Measurements from ENCODE around the gene DUSP3. TPM values are rescaled to one million over a fixed set of nuclear protein-coding genes. Genes with fewer than 3 reads are reported as not detected.
A peak's percentile ranks its signal among the peaks of the same experiment; 100 is the strongest.

Gene DUSP3
- 10 to 100 TPM; 25.2 to 52.0 (median 36.2) TPM for polyA plus RNA-seq

GRCh38 chr17:43778337-43779144 lies at the start of gene DUSP3:
Gene DUSP3 (minus strand): TSS chr17:43778977. CDS start chr17:43778924, 53 bp downstream.
- peak within 1 kb of the TSS; percentile 94 for H3K27ac ChIP-seq (ENCODE audit: low read depth, low read length)
- WGBS, 3 donors = 0 to 1% (median 1%) methylated on average over 91 to 100 of the region's 100 CpGs

- 94 to 96% (median 96%) methylated on average over 9 of the region's 9 CpGs for WGBS, 3 donors
- H3K27ac ChIP-seq (ENCODE audit: low read depth, low read length) = no peak overlapping the region
These were observed 48.8 kb upstream of the DUSP3 start for GRCh38 chr17:43827596-43827995.

- 93 to 94% (median 94%) methylated on average over 7 of the region's 7 CpGs for WGBS, 3 donors
- no peak overlapping the region for H3K27ac ChIP-seq (ENCODE audit: low read depth, low read length)
These were observed 47.4 kb upstream of the DUSP3 start for GRCh38 chr17:43826206-43826605.

DNA sequence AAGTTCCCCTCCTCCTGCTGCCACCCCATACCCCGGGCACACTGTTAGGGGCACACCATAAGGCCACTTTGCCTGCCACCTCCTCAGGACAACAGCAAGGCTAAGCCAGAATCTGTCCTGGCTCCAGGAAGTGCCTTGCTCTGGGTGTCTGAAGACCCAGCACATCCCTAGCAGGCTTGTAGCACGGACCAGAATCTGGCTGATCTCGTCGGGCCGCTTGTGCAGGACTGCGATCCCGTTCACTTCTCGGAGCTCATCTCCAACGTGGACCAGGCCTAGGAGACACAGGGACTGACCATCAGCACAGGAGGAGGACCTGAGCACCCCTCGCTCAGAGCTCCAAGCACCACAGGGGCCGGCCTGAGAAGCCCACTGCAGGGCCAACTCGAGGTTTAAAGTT lies 46.8 kb upstream of the DUSP3 start:
- WGBS, 3 donors = 95% methylated on average over 12 of the region's 12 CpGs

DNA sequence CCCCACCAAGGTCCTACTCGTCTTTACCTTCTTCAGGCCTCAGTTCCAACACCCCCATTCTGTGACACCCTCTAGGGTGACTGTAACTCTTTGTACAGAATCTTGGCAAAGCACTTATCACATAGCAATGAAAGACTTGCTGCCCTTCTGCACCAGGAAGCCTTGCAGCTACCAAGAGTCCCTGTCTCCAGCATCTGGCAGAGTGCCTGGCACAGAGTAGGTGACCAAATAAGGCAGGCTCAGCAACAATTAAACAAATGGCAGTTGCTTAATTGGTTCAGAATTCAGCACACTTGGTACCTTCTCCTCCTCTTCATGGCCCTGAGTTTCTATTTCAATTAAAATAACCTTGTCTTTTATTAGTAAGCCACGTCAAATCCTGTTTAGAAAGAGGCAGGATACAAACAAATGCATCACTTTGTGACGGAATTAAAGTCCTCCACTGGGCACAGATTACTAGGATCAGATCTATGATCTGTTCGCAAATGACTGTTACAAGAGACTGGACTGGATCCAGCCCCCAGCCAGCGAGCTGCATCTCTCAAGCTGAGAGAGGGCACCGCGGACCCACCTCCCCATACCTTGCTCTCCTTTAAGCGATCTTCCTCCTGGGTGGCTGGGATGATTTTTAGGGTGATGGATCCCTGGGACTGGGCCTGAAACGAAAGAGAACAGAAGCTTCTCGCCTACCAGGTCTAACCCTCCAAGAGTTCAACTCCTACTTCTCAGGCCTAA lies 44.7 kb upstream of the DUSP3 start:
- 84 to 86% (median 85%) methylated on average over 10 of the region's 10 CpGs for WGBS, 3 donors
- H3K27ac ChIP-seq (ENCODE audit: low read depth, low read length) = no peak overlapping the region

More for the DNA sequence above, 46.8 kb upstream of the DUSP3 start:
- H3K27ac ChIP-seq (ENCODE audit: low read depth, low read length) = no peak overlapping the region

GRCh38 chr17:43822570-43823190 lies 43.9 kb upstream of the DUSP3 start:
- WGBS, 3 donors = 85 to 91% (median 88%) methylated on average over 5 of the region's 5 CpGs
- no peak overlapping the region for H3K27ac ChIP-seq (ENCODE audit: low read depth, low read length)

- no peak overlapping the region for H3K27ac ChIP-seq (ENCODE audit: low read depth, low read length)
- 91 to 93% (median 91%) methylated on average over 14 of the region's 14 CpGs for WGBS, 3 donors
These were observed 42.0 kb upstream of the DUSP3 start for GRCh38 chr17:43820759-43821158.

DNA sequence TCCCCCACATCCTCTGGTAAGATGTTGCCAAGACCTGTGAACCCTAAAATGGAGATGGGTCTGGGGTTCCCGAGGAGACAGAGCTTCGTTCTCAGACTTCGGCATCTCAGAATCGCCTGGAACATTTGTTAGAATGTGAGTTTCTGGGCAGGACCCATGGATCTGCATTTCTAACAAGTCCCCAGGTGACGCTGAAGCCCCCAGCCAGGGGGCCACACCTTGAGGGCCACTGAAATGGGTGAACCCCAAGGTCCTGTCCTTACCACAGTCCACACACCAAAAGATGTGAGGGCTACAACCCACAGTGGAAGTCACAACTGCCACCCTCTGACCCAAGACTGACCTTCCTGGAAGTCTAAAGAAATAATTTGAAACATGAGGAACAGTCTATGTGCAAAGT lies 40.2 kb upstream of the DUSP3 start:
- 91 to 98% (median 94%) methylated on average over 5 of the region's 5 CpGs for WGBS, 3 donors
- H3K27ac ChIP-seq (ENCODE audit: low read depth, low read length) = no peak overlapping the region

GRCh38 chr17:43817826-43818225 lies 39.0 kb upstream of the DUSP3 start:
- H3K27ac ChIP-seq (ENCODE audit: low read depth, low read length) = no peak overlapping the region
- 90 to 93% (median 91%) methylated on average over 9 of the region's 9 CpGs for WGBS, 3 donors

GRCh38 chr17:43816336-43817320 lies 37.9 kb upstream of the DUSP3 start:
- no peak overlapping the region for H3K27ac ChIP-seq (ENCODE audit: low read depth, low read length)
- WGBS, 3 donors = 89 to 93% (median 91%) methylated on average over 24 of the region's 24 CpGs

DNA sequence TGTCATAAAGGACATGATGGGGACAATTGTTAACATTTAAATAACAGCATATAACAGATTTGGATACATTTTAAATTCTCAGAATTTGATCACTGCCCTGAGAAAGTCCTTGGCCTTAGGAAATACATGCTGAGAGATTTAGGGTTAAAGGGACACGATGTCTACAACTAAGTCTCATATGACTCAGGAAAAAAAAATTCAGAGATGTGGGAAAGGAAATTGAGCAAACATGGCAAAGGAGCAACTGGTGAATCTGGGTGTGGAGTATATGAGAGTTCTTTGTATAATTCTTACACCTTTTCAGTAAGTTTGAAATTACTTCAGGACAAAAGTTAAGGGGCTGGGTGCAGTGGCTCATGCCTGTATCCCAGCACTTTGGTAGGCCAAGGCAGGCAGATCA lies 35.9 kb upstream of the DUSP3 start:
- 8 to 60% (median 21%) methylated on average over 1 of the region's 1 CpG for WGBS, 3 donors
- H3K27ac ChIP-seq (ENCODE audit: low read depth, low read length) = no peak overlapping the region

DNA sequence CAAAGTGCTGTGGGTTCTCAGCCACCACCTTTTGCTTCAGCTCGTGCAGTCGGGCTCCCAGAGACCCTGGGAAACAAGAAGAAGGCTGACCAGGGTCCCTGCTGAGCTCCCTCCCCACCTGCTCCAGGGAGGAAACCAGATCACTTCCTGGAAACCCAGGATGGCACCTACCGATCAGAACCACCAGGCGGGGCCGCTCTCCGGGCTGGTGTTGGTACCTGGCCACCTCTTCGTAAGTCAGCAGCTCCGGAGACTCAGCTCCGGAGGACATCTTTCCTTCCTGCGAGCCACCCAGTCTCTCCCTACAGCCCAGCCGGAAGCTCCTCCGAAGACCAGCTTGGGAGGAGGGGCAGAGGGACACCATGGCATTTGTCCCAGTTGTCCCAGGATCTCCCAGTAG lies 35.2 kb upstream of the DUSP3 start:
- WGBS, 3 donors = 78 to 88% (median 85%) methylated on average over 12 of the region's 12 CpGs
- no peak overlapping the region for H3K27ac ChIP-seq (ENCODE audit: low read depth, low read length)

GRCh38 chr17:43813386-43813785 lies 34.6 kb upstream of the DUSP3 start:
- WGBS, 3 donors = 75 to 91% (median 90%) methylated on average over 3 of the region's 3 CpGs
- H3K27ac ChIP-seq (ENCODE audit: low read depth, low read length) = no peak overlapping the region

DNA sequence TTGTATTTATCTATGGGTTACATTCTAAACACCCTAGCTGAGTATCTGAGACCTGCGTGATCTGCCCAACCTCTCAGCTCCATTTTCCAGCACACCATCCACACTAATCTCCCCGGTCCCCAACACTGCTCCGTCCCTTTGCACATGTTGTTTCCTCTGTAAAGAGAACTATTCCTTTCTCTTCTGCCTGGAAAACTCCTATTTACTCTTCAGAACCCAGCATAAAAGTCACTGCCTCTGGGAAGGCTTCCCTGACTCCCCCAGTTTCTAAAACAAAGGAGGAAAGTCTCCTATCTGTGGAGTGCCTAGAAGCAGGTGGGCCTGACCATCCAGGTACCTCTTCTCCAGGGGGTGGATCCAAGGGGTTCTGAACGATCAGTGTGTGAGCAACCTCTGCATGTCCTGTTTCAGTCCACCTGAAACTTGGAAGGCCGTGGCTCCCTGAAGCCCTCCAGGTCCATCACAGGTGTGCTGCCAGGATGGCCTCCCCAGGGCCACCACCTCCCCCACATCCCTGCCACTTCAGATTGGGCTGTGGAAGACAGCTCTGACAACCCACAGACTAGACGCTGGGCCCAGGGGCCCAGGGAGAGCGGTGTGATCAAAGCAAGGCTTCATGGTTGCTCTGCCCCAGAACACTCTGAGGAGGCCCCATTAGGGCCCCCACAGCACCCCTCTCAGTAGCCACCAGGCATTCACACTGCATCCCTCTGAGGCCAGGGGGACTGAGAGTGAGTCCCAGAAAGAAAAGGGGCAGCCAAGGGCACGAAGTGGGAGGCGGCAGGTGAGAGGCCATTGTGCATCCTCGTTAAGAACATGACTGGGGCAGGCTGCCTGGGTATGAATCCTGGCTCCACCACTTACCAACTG lies 33.9 kb upstream of the DUSP3 start:
- WGBS, 3 donors = 90 to 94% (median 91%) methylated on average over 10 of the region's 10 CpGs
- no peak overlapping the region for H3K27ac ChIP-seq (ENCODE audit: low read depth, low read length)

GRCh38 chr17:43810823-43811222 lies 32.0 kb upstream of the DUSP3 start:
- 91 to 94% (median 92%) methylated on average over 5 of the region's 5 CpGs for WGBS, 3 donors
- H3K27ac ChIP-seq (ENCODE audit: low read depth, low read length) = no peak overlapping the region

DNA sequence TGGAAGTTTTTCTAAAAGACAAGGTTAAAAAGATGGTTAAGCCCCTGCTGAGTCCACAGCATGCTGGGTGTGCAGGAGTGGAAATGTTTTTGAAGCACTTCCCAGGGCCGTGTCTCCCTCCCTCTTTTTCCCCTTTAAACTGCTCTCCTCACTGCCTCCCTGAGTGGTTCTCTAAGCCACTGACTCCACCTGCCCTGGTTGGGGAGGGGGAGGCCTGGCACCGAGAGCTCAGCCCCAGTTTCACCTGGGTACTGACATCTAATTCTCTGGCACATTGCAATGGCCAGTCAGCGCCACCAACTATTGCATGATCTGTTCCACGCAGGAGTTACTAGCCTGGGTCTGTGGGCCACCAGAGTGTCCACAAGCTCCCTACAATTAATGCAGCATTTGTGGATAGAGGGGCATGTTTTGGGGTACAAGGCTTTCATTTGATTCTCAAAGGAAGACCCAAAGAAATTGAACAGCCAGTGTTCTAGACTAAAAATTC lies 31.5 kb upstream of the DUSP3 start:
- 82 to 89% (median 86%) methylated on average over 4 of the region's 4 CpGs for WGBS, 3 donors
- no peak overlapping the region for H3K27ac ChIP-seq (ENCODE audit: low read depth, low read length)

DNA sequence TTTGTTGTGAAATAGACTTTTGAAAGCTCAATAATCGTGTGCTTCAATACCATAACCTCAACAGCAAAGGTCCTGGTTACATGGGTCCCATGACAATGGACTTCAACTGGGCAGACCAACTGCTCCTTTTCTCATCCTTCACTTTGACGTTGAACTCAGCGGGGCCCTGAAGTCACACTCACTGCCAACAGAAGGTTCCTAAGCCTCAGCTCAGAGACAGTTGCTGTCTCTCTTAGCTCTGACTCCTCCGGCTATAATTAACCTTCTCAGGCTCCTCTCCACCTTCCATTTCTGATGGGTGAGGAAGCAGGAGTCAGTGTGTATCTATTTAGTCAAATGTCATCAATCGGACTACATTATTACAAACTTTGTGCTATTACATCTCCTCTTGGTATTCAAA lies 30.3 kb upstream of the DUSP3 start:
- no peak overlapping the region for H3K27ac ChIP-seq (ENCODE audit: low read depth, low read length)
- 89 to 92% (median 92%) methylated on average over 5 of the region's 5 CpGs for WGBS, 3 donors

Measured in adipose tissue (tissue), 3 donors.